ENCODE results near the gene ZNF281.
"Not testable (repeated sequence)": the region's sequence is repeated elsewhere in the genome, so short reads cannot be mapped to it uniquely, and the experiment has no call there.

DNA sequence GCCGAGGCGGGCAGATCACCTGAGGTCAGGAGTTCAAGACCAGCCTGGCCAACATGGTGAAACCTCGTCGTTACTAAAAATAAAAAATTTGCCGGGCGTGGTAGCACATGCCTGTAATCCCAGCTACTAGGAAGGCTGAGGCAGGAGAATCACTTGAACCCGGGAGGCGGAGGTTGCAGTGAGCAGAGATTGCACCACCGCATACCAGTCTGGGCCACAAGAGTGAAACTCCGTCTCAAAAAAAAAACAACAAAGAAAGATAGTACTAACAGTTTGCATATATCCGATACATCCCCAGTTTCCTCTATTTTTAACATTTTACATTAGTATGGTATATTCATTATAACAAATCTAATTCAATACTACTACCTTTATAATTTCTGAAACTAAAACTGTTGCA, 3.9 kb upstream of the ZNF281 start:
- TF ChIP-seq, protein P1, sequence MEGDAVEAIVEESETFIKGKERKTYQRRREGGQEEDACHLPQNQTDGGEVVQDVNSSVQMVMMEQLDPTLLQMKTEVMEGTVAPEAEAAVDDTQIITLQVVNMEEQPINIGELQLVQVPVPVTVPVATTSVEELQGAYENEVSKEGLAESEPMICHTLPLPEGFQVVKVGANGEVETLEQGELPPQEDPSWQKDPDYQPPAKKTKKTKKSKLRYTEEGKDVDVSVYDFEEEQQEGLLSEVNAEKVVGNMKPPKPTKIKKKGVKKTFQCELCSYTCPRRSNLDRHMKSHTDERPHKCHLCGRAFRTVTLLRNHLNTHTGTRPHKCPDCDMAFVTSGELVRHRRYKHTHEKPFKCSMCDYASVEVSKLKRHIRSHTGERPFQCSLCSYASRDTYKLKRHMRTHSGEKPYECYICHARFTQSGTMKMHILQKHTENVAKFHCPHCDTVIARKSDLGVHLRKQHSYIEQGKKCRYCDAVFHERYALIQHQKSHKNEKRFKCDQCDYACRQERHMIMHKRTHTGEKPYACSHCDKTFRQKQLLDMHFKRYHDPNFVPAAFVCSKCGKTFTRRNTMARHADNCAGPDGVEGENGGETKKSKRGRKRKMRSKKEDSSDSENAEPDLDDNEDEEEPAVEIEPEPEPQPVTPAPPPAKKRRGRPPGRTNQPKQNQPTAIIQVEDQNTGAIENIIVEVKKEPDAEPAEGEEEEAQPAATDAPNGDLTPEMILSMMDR (conservative IDR thresholded peaks at IDR 0.05): not testable (repeated sequence)
- TF ChIP-seq EZH2 (IDR thresholded peaks at IDR 0.05; ENCODE audit: low read depth): not testable (repeated sequence)

All from PC-9 (cell line).